Nephron (organoid): Measurements from ENCODE around the gene OVOL3.

ENCODE experiments used
- H3K27ac Mint-ChIP-seq, 3 experiments: 2 replicates each; pipeline ENCODE4 v1.8.0; 2020; ENCODE audit warnings: mixed read lengths in 3 of 3, mild to moderate bottlenecking in 2 of 3, moderate library complexity in 1 of 3
- H3K27me3 Mint-ChIP-seq: 2 replicates; pipeline ENCODE4 v1.8.0; 2021; ENCODE audit warnings: low read depth, mild to moderate bottlenecking, moderate library complexity, mixed read lengths
- H3K36me3 Mint-ChIP-seq: 2 replicates; pipeline ENCODE4 v1.8.0; 2020; ENCODE audit warnings: low read depth, mixed read lengths
- H3K4me1 Mint-ChIP-seq: 2 replicates; pipeline ENCODE4 v1.8.0; 2020; ENCODE audit warnings: mixed read lengths
- H3K4me3 Mint-ChIP-seq, 3 experiments: 2 replicates each; pipeline ENCODE4 v1.8.0; 2020; ENCODE audit warnings: mild to moderate bottlenecking in 3 of 3, mixed read lengths in 3 of 3, moderate library complexity in 2 of 3
- H3K9me3 Mint-ChIP-seq: 2 replicates; pipeline ENCODE4 v1.8.0; 2020; ENCODE audit warnings: mixed read lengths
- TF ChIP-seq, protein P1 (sequence below), 3 experiments: fragments of 200-600 bp; sonication (generic); IDR thresholded peaks; one replicate each; pipeline ENCODE4 v1.5.0; 2021; ENCODE audit warnings: antibody characterized with exemption in 3 of 3; ENCODE audit not compliant: unreplicated experiment in 3 of 3

Gene OVOL3

DNA sequence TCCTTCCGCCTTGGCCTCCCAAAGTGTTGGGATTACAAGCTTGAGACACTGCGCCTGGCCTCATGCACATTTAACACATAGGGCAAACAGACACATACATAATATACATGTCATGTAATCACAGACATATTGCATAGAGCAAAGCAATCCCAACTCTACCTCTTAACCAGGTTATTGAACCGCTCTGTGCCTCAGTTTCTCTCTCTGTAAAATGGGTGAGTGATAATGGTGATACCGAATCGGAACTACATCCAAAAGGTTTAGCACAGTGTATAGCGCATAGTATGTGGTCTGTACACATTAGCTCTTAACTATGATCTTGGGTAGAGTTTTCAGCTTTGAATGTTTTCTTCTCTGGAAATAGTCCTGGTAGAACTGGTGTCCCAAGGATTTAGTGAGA, 33.7 kb downstream of the OVOL3 start:
- H3K9me3 Mint-ChIP-seq, result no peaks in the 10 kb centered on the region
- H3K27ac Mint-ChIP-seq, result no peak overlapping the region
- H3K36me3 Mint-ChIP-seq, result peaks cover 67% of the 10 kb centered on the region
- H3K27me3 Mint-ChIP-seq, result no peaks in the 10 kb centered on the region
- peak overlapping the region in 1 of 3 experiments; percentile 34 for H3K4me3 Mint-ChIP-seq
- H3K4me1 Mint-ChIP-seq, result peaks cover 9% of the 10 kb centered on the region
- TF ChIP-seq, protein P1, sequence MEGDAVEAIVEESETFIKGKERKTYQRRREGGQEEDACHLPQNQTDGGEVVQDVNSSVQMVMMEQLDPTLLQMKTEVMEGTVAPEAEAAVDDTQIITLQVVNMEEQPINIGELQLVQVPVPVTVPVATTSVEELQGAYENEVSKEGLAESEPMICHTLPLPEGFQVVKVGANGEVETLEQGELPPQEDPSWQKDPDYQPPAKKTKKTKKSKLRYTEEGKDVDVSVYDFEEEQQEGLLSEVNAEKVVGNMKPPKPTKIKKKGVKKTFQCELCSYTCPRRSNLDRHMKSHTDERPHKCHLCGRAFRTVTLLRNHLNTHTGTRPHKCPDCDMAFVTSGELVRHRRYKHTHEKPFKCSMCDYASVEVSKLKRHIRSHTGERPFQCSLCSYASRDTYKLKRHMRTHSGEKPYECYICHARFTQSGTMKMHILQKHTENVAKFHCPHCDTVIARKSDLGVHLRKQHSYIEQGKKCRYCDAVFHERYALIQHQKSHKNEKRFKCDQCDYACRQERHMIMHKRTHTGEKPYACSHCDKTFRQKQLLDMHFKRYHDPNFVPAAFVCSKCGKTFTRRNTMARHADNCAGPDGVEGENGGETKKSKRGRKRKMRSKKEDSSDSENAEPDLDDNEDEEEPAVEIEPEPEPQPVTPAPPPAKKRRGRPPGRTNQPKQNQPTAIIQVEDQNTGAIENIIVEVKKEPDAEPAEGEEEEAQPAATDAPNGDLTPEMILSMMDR (IDR thresholded peaks at IDR 0.05; ENCODE audit: unreplicated experiment in 3 of 3), result no peak

DNA sequence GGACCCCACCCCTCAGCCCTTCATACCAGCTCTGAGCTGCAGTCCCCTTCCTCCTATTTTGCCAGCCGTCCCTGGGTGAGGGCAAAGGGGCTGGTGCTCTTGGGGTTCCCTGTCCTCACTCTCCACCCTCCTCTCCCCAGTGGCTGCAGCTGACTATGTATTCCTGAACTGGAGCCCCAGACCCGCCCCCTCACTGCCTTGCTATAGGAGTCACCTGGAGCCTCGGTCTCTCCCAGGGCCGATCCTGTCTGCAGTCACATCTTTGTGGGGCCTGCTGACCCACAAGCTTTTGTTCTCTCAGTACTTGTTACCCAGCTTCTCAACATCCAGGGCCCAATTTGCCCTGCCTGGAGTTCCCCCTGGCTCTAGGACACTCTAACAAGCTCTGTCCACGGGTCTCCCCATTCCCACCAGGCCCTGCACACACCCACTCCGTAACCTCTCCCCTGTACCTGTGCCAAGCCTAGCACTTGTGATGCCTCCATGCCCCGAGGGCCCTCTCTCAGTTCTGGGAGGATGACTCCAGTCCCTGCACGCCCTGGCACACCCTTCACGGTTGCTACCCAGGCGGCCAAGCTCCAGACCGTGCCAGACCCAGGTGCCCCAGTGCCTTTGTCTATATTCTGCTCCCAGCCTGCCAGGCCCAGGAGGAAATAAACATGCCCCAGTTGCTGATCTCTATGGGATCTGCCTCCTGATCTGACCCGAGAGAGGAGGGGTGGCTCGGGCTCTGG, 38.9 kb downstream of the OVOL3 start:
- Mint-ChIP-seq H3K27ac (peak overlapping the region in 1 of 3 experiments; percentile 40), H3K36me3 (peaks cover 53% of the 10 kb centered on the region), H3K4me3 (no peak overlapping the region), H3K4me1 (peaks cover 4% of the 10 kb centered on the region), H3K27me3 (no peaks in the 10 kb centered on the region), H3K9me3 (no peaks in the 10 kb centered on the region)
- TF ChIP-seq, protein P1 (IDR thresholded peaks at IDR 0.05; ENCODE audit: unreplicated experiment in 3 of 3), result no peak

DNA sequence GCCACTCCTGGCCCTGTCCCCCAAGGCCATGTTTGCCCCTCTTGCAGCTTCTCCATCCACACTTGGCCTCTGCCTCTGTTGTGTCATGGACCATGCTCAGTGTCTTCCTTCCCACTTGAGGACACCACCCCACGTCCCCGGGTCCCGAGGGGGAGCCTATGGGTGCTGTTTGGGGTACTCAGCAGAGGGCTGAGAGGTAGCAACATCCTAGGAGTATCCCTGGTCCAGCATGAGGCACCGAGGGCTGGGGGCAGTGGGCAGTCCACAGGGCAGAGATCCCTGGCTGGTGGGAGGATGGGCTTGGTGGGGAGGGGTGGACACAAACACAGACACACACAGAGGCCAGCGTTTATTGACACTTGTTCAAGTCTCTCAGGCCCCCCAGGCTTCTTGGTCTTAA, 39.6 kb downstream of the OVOL3 start:
- H3K9me3 Mint-ChIP-seq, result no peaks in the 10 kb centered on the region
- TF ChIP-seq, protein P1 (IDR thresholded peaks at IDR 0.05; ENCODE audit: unreplicated experiment in 3 of 3), result no peak
- H3K27ac Mint-ChIP-seq, result peak overlapping the region in 1 of 3 experiments; percentile 40
- H3K36me3 Mint-ChIP-seq, result peaks cover 49% of the 10 kb centered on the region
- peaks cover 5% of the 10 kb centered on the region for H3K4me1 Mint-ChIP-seq
- H3K4me3 Mint-ChIP-seq, result no peak overlapping the region
- H3K27me3 Mint-ChIP-seq, result no peaks in the 10 kb centered on the region

DNA sequence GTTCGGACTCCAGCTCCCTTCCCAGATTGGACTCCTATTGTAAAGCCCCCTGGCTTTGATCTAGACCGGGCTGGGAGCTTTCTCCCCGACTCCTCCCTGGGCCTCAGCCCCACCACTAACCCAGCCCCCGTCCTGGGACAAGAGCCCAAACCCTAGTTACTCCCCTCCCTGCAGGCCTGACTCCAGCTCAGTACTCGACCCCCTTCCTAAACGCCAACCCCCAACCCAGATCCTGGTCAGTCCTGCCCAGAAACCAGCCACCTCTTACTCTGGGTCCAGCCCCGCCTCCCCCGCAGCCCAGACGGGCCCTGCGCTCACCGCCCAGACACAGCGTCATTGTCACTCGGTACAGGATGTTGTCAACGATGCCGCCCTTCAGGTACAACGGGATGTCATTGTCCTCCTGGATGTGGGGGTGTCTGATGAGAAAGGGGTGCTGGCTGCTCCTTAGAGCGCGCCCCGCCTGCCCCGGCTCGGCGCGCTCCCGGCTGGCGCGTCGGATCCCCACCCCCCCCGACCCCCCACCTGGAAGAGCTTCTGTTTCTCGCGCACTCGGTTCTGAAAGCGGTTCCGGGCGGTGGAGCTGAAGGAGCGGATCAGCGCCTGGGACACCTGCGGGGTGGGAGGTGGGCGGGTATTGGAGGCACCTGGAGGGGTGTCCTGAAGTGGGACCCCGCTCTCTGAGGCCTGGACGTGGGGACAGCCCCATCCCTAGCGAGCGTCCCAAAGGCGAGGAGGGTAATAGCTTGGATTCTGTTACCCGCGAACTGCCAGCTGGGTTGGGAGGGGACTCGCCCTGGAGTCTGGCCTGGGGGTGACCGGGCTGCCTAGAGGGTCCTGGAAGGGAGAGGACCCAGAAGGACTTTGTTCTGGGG, 40.4 kb downstream of the OVOL3 start:
- Mint-ChIP-seq H3K9me3 (no peaks in the 10 kb centered on the region), H3K36me3 (peaks cover 41% of the 10 kb centered on the region), H3K4me3 (no peak overlapping the region), H3K4me1 (peaks cover 13% of the 10 kb centered on the region), H3K27me3 (no peaks in the 10 kb centered on the region), H3K27ac (peak overlapping the region in 2 of 3 experiments; percentile 40 to 51)
- TF ChIP-seq, protein P1 (IDR thresholded peaks at IDR 0.05; ENCODE audit: unreplicated experiment in 3 of 3), result no peak

DNA sequence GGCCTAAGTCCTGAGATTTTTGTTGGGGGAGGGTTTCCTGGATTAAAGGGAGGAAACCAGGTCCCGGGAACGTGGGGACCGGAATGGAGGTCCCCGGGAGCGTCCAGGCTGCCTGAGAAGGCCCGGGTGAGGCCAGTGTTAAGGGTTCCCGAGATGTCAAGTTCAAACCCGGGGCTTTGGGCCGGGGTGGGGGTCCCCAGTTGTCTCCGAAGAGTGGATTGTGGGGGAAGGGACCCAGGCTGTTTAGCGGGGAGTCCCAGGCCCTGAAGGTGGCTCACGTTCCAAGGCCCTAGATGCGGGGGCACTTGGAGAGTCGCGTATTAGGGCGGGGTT, 41.0 kb downstream of the OVOL3 start:
- H3K4me3 Mint-ChIP-seq, result no peak overlapping the region

More for the DNA sequence above, 41.0 kb downstream of the OVOL3 start:
- Mint-ChIP-seq H3K27ac (no peak overlapping the region), H3K9me3 (no peaks in the 10 kb centered on the region), H3K36me3 (peaks cover 35% of the 10 kb centered on the region), H3K4me1 (peaks cover 14% of the 10 kb centered on the region), H3K27me3 (no peaks in the 10 kb centered on the region)
- TF ChIP-seq, protein P1 (IDR thresholded peaks at IDR 0.05; ENCODE audit: unreplicated experiment in 3 of 3), result no peak
